Lung (tissue), 12 donors: ENCODE results near the gene ADAMTS14. TPM values are rescaled to one million over a fixed set of nuclear protein-coding genes. Genes with fewer than 3 reads are reported as not detected.

Experiments used
- ATAC-seq: fragments of 200-7000 bp; cut with Tn5 transposase; one replicate; pipeline ENCODE4 v1.9.1; 2020; ENCODE audit warnings: moderate number of reproducible peaks; ENCODE audit not compliant: insufficient read depth, low FRiP score
- DNase-seq, 3 donors: peaks; one replicate each; pipeline ENCODE4 v3.0.0-alpha.2; 2013 to 2017
- H3K27ac ChIP-seq, 2 donors: one replicate each; pipeline ENCODE4 v1.5.1; 2013; ENCODE audit warnings: mild to moderate bottlenecking in 2 of 2, moderate library complexity in 2 of 2, control low read depth in 1 of 2, inconsistent platforms in 1 of 2, low read depth in 1 of 2, low read length in 1 of 2
- H3K27me3 ChIP-seq, 3 donors: one replicate each; pipeline ENCODE4 v1.5.1; 2013; ENCODE audit warnings: low read length in 2 of 3; ENCODE audit not compliant: control insufficient read depth in 3 of 3, insufficient read depth in 3 of 3
- H3K36me3 ChIP-seq, 4 donors: one replicate each; pipeline ENCODE4 v1.5.1; 2013; ENCODE audit warnings: low read length in 4 of 4, mild to moderate bottlenecking in 1 of 4, moderate library complexity in 1 of 4; ENCODE audit not compliant: control insufficient read depth in 4 of 4, insufficient read depth in 4 of 4
- H3K4me1 ChIP-seq, 5 donors: one replicate each; pipeline ENCODE4 v1.5.1; 2013; ENCODE audit warnings: low read length in 5 of 5, mild to moderate bottlenecking in 2 of 5, moderate library complexity in 1 of 5; ENCODE audit not compliant: control insufficient read depth in 5 of 5, insufficient read depth in 5 of 5
- H3K4me3 ChIP-seq: one replicate; pipeline ENCODE4 v1.5.1; 2013; ENCODE audit warnings: mild to moderate bottlenecking, control low read depth, moderate library complexity
- H3K9ac ChIP-seq, 2 donors: one replicate each; pipeline ENCODE4 v1.5.1; 2013; ENCODE audit warnings: low read length in 2 of 2, control low read depth in 1 of 2; ENCODE audit not compliant: insufficient read depth in 1 of 2
- H3K9me3 ChIP-seq, 4 donors: one replicate each; pipeline ENCODE4 v1.5.1; 2013; ENCODE audit warnings: low read length in 3 of 4, mild to moderate bottlenecking in 1 of 4, moderate library complexity in 1 of 4; ENCODE audit not compliant: control insufficient read depth in 4 of 4, insufficient read depth in 3 of 4
- CTCF ChIP-seq: IDR thresholded peaks from 2 replicates; pipeline ENCODE4 v1.5.1; 2012; ENCODE audit warnings: mild to moderate bottlenecking; ENCODE audit errors: control extremely low read depth, extremely low read depth
- WGBS, 2 donors: extraction: QIAGEN DNeasy Blood & Tissue Kit; methylation state at CpG; one replicate each; pipeline ENCODE4 v1.1.7; 2013; 5-methylcytosine and 5-hydroxymethylcytosine counted together
- polyA plus RNA-seq, 2 donors: library from polyadenylated mRNA; stranded (reverse); fragments of 200-250 nt; gene quantifications; one replicate each; pipeline ENCODE4 v1.2.1, GENCODE V29; 2013
- total RNA-seq, 2 donors: library from RNA; depleted of rRNA in 1 of 2; stranded (reverse); fragments of >200 nt in 1 of 2; gene quantifications; one replicate each; pipeline ENCODE4 v1.2.1, GENCODE V29; 2014 to 2021
- donor health status: control.
- donor health status: control.
- donor health status: Bipolar disorder and iron deficiency.
- donor health status: healthy.
- donor health status: DM: yes; HTN: yes; CAD: no.

ADAMTS14 gene
- total and polyA plus RNA-seq, 4 donors: 0.47 to 3.9 (median 1.2) TPM

DNA sequence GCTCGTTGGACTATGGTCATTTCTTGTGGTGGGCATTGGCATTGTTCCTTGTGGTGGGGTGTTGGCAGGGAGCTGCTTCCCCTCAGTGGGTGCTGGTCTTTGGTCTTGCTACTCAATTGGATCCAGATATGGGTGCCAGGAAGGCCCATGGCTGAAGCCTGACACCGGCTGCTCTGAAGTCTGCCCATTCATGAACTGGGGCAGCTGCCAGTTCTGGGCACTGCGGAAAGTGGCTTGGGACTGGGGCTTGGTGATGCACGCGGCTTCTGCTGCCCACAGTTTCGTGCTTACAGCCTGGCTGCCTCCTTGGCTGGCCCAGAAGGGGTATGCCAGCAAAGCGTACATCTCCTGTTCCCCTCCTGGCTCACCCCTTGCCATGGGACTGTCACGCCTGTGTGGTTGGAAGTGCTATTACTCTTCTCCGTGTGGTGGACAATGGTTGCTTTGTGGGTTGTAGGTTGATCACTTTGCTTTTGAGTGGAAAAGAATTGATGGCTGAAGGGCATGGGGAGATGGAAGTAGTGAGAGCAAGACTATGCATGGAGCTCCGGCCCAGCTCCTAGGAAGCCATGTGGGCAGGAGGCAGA, 54.7 kb downstream of the ADAMTS14 start:
- no peak overlapping the region for H3K9ac ChIP-seq
- no peak overlapping the region for H3K4me3 ChIP-seq
- DNase-seq (no peak), ATAC-seq (no peak)
- H3K4me1 ChIP-seq: peaks cover 0 to 15% (median 5%) of the 10 kb centered on the region in 5 donors
- no peaks in the 10 kb centered on the region for H3K36me3 ChIP-seq
- no peak overlapping the region for H3K27ac ChIP-seq
- H3K27me3 ChIP-seq: no peaks in the 10 kb centered on the region
- no peak for TF ChIP-seq CTCF
- WGBS, 2 donors: 87 to 88% methylated on average over 10 of the region's 10 CpGs
- peaks cover 0 to under 1% (median 0%) of the 10 kb centered on the region in 4 donors for H3K9me3 ChIP-seq

GRCh38 chr10:70728328-70728727, 56.0 kb downstream of the ADAMTS14 start:
- Histone ChIP-seq H3K27ac (no peak overlapping the region), H3K4me1 (peaks cover 0 to 8% (median 5%) of the 10 kb centered on the region in 5 donors), H3K4me3 (no peak overlapping the region), H3K36me3 (no peaks in the 10 kb centered on the region), H3K9me3 (peaks cover 0 to 3% (median 0%) of the 10 kb centered on the region in 4 donors), H3K27me3 (no peaks in the 10 kb centered on the region), H3K9ac (no peak overlapping the region)
- no peak for ATAC-seq
- no peak for TF ChIP-seq CTCF
- 65 to 70% methylated on average over 2 of the region's 2 CpGs for WGBS, 2 donors
- no peak for DNase-seq

DNA sequence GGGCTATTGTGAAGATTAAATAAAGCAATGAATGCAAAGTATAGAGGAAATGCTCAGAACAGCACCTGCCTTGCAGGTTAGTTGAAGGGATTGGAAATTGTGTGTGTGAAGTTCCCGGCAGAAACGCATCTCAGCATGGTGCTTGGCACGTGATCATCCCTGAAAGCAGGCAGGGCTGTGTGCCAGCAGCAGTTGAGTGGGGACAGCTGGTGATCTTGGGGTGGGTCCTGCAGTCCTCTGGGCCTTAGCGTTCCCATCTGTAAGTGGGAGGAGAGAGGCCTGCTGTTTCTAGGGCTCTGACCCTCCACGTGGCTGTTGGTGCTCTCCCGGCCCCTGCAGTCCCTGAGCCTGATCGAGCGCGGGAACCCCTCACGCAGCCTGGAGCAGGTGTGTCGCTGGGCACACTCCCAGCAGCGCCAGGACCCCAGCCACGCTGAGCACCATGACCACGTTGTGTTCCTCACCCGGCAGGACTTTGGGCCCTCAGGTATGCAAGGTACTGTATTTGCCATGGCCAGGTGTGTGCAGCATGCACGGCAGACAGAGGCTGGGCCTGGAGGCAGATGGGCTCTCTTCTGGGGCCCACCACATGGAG, 57.6 kb downstream of the ADAMTS14 start:
- Histone ChIP-seq H3K36me3 (no peaks in the 10 kb centered on the region), H3K9me3 (peaks cover 0 to 3% (median 0%) of the 10 kb centered on the region in 4 donors), H3K9ac (no peak overlapping the region), H3K27ac (no peak overlapping the region), H3K4me1 (peaks cover 0 to 8% (median 5%) of the 10 kb centered on the region in 5 donors), H3K27me3 (no peaks in the 10 kb centered on the region), H3K4me3 (no peak overlapping the region)
- TF ChIP-seq CTCF: no peak
- WGBS, 2 donors: 76 to 86% methylated on average over 16 of the region's 16 CpGs
- DNase-seq (peak; percentile 88 to 93 (median 91)), ATAC-seq (no peak)
